Measurements from ENCODE around the gene MEN1. TPM values are rescaled to one million over a fixed set of nuclear protein-coding genes. Genes with fewer than 3 reads are reported as not detected.

MEN1 gene
- polyA plus RNA-seq, 3 donors = 9.4 to 26.2 (median 10.0) TPM

DNA sequence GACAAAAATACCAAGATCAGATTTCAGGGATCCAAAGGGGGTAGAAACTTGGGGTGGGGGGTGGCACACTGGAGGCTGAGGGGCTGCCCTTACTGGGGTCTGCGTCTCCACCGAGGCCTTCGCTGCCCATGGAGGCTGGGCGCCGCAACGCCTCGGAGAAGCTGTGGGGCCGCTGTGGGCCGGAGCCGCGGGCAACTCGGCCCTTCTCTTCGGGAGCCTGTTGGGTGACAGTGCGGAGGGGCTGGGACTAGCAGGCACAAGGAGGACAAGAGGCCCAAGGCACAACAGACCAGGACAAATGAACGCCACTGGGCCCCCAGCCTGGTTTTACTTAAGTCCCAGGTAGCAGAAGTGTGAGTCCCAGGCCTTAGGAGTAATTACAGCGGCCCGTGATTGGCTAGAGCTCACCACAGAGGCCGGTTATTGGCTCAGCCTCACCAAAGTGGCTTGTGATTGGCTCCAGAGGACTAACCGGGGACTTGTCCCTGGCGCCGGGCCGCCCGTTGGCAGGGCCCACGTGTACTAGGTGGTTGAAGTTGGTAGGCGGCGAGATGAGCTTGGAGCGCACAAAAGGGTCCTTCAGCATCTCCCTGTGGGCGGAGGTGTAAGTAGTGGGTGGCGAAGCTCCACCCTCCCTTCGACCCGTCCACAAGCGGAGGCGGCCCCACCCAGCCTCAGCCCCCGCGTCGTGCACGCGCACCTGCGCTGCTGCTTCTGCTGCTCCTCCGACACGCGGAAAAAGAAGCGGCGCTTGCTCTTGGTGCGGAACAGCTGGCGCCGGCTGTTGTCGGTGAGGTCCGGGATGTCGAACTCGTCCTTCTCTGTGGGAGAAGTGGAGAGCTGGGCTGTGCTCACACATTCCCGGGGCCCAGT, 16.5 kb upstream of the MEN1 start:
- Histone ChIP-seq H3K4me2 (replicated peaks; ENCODE audit: extremely low read depth, low read length, poor library complexity, severe bottlenecking) (no peak overlapping the region), H2AFZ (ENCODE audit: insufficient read depth, low read depth, low read length, poor library complexity, severe bottlenecking) (no peak overlapping the region), H3K9me3 (replicated peaks in 1 of 2; ENCODE audit: control insufficient read depth in 1 of 2, insufficient read depth in 1 of 2, low read length in 2 of 2) (no peaks in the 10 kb centered on the region), H4K20me1 (ENCODE audit: insufficient read depth, low read length) (no peaks in the 10 kb centered on the region), H3K27ac (ENCODE audit: low read depth in 1 of 2, low read length in 2 of 2) (no peak overlapping the region), H3K27me3 (ENCODE audit: control insufficient read depth in 2 of 2, insufficient read depth in 2 of 2, low read length in 2 of 2) (no peaks in the 10 kb centered on the region), H3K4me1 (ENCODE audit: control insufficient read depth in 1 of 2, insufficient read depth in 2 of 2, low read length in 2 of 2) (no peaks in the 10 kb centered on the region), H3K36me3 (replicated peaks in 1 of 2; ENCODE audit: control insufficient read depth in 1 of 2, insufficient read depth in 2 of 2, low read length in 2 of 2) (no peaks in the 10 kb centered on the region), H3K4me3 (replicated peaks in 1 of 3; ENCODE audit: low read depth in 2 of 3, low read length in 3 of 3) (no peak overlapping the region), H3K9ac (ENCODE audit: insufficient read depth, low read length, poor library complexity, severe bottlenecking) (no peak overlapping the region), H3K79me2 (ENCODE audit: insufficient read depth, low read length) (no peaks in the 10 kb centered on the region)
- H3K27me3 Mint-ChIP-seq (ENCODE audit: low read depth in 3 of 3) = peaks cover 0 to 2% (median 2%) of the 10 kb centered on the region in 3 donors
- peaks cover 0 to 2% (median 0%) of the 10 kb centered on the region in 7 donors for H3K9me3 Mint-ChIP-seq
- no peak overlapping the region for H3K4me3 Mint-ChIP-seq
- intact Hi-C loops (cut with micrococcal nuclease) = no loop called here
- no peak overlapping the region for H3K27ac Mint-ChIP-seq
- TF ChIP-seq, protein P1, sequence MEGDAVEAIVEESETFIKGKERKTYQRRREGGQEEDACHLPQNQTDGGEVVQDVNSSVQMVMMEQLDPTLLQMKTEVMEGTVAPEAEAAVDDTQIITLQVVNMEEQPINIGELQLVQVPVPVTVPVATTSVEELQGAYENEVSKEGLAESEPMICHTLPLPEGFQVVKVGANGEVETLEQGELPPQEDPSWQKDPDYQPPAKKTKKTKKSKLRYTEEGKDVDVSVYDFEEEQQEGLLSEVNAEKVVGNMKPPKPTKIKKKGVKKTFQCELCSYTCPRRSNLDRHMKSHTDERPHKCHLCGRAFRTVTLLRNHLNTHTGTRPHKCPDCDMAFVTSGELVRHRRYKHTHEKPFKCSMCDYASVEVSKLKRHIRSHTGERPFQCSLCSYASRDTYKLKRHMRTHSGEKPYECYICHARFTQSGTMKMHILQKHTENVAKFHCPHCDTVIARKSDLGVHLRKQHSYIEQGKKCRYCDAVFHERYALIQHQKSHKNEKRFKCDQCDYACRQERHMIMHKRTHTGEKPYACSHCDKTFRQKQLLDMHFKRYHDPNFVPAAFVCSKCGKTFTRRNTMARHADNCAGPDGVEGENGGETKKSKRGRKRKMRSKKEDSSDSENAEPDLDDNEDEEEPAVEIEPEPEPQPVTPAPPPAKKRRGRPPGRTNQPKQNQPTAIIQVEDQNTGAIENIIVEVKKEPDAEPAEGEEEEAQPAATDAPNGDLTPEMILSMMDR (IDR thresholded peaks at IDR 0.05) = no peak
- H3K36me3 Mint-ChIP-seq = no peaks in the 10 kb centered on the region
- H3K4me1 Mint-ChIP-seq = peaks cover 3% of the 10 kb centered on the region
- WGBS (ENCODE audit: insufficient coverage) = 98% methylated on average over 47 of the region's 52 CpGs
- no peak for DNase-seq

DNA sequence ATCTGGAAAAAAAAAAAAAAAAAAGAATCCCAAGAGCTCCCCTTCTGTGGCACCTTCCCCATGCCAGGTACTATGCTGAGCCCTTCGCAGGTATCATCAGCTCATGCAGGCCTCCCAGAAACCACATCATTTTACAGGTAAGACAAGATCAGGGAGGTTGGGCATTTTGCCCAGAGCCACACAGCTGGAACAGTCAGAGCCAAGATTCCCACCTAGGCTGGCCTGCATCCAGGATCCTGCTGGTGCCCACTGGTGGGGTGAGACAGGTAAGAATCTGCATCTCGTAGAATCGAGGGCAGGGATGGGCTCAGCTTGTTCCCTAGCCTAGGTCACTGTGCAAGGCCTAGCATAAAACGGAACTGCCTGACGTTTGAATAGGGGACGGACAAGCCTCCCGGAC, 15.7 kb upstream of the MEN1 start:
- H3K27ac ChIP-seq (ENCODE audit: low read depth in 1 of 2, low read length in 2 of 2) = no peak overlapping the region
- H3K4me3 ChIP-seq (replicated peaks in 1 of 3; ENCODE audit: low read depth in 2 of 3, low read length in 3 of 3) = no peak overlapping the region
- H3K4me2 ChIP-seq (replicated peaks; ENCODE audit: extremely low read depth, low read length, poor library complexity, severe bottlenecking) = no peak overlapping the region
- no peaks in the 10 kb centered on the region for H3K36me3 ChIP-seq (replicated peaks in 1 of 2; ENCODE audit: control insufficient read depth in 1 of 2, insufficient read depth in 2 of 2, low read length in 2 of 2)
- Mint-ChIP-seq H3K27me3 (ENCODE audit: low read depth in 3 of 3) (peaks cover 0 to 3% (median 2%) of the 10 kb centered on the region in 3 donors), H3K4me1 (peaks cover 3% of the 10 kb centered on the region), H3K9me3 (peaks cover 0 to 2% (median 0%) of the 10 kb centered on the region in 7 donors), H3K36me3 (no peaks in the 10 kb centered on the region), H3K4me3 (no peak overlapping the region), H3K27ac (no peak overlapping the region)
- no peak overlapping the region for H3K9ac ChIP-seq (ENCODE audit: insufficient read depth, low read length, poor library complexity, severe bottlenecking)
- no peaks in the 10 kb centered on the region for H3K27me3 ChIP-seq (ENCODE audit: control insufficient read depth in 2 of 2, insufficient read depth in 2 of 2, low read length in 2 of 2)
- no peak overlapping the region for H2AFZ ChIP-seq (ENCODE audit: insufficient read depth, low read depth, low read length, poor library complexity, severe bottlenecking)
- intact Hi-C loops (cut with micrococcal nuclease) = no loop called here
- H3K4me1 ChIP-seq (ENCODE audit: control insufficient read depth in 1 of 2, insufficient read depth in 2 of 2, low read length in 2 of 2) = no peaks in the 10 kb centered on the region
- TF ChIP-seq, protein P1 (IDR thresholded peaks at IDR 0.05) = no peak
- H3K9me3 ChIP-seq (replicated peaks in 1 of 2; ENCODE audit: control insufficient read depth in 1 of 2, insufficient read depth in 1 of 2, low read length in 2 of 2) = no peaks in the 10 kb centered on the region
- H3K79me2 ChIP-seq (ENCODE audit: insufficient read depth, low read length) = no peaks in the 10 kb centered on the region
- H4K20me1 ChIP-seq (ENCODE audit: insufficient read depth, low read length) = no peaks in the 10 kb centered on the region
- DNase-seq = no peak
- WGBS (ENCODE audit: insufficient coverage) = 91% methylated on average over 6 of the region's 7 CpGs
